IMR-90 (cell line): ENCODE data around the gene DLL1.

ENCODE experiments used
- BHLHE40 ChIP-seq: fragments of 150-350 bp; IDR thresholded peaks from 2 replicates; pipeline ENCODE4 v1.6.1; 2016; ENCODE audit warnings: mild to moderate bottlenecking, low read depth, low read length
- CEBPB ChIP-seq: IDR thresholded peaks from 2 replicates; pipeline ENCODE4 v1.6.1; 2012; ENCODE audit warnings: low read depth, low read length, improper control_type of control experiment
- FOS ChIP-seq: fragments of 150-350 bp; IDR thresholded peaks from 2 replicates; pipeline ENCODE4 v1.6.1; 2016; ENCODE audit warnings: low read depth, low read length
- MAFK ChIP-seq: IDR thresholded peaks from 2 replicates; pipeline ENCODE4 v1.6.1; 2012; ENCODE audit warnings: low read depth, low read length, improper control_type of control experiment
- MAZ ChIP-seq: IDR thresholded peaks from 2 replicates; pipeline ENCODE4 v1.6.1; 2012; ENCODE audit warnings: low read depth, mild to moderate bottlenecking, low read length, improper control_type of control experiment, moderate library complexity, borderline replicate concordance
- POLR2A ChIP-seq: IDR thresholded peaks from 2 replicates; pipeline ENCODE4 v1.6.1; 2012; ENCODE audit warnings: mild to moderate bottlenecking, low read depth, low read length
- SMC3 ChIP-seq: fragments of 150-350 bp; IDR thresholded peaks from 2 replicates; pipeline ENCODE4 v1.6.1; 2016; ENCODE audit warnings: low read depth, mild to moderate bottlenecking, antibody characterized with exemption, low read length, moderate library complexity
- TF ChIP-seq, protein P1 (sequence below): fragments of 150-350 bp; IDR thresholded peaks from 2 replicates; pipeline ENCODE4 v1.6.1; 2017; ENCODE audit warnings: mild to moderate bottlenecking, antibody characterized with exemption, low read length, low read depth
- TF ChIP-seq, protein P2 (sequence below): conservative IDR thresholded peaks from 2 replicates; pipeline ENCODE4 v1.5.1; 2012; ENCODE audit warnings: mild to moderate bottlenecking, low read depth, low read length, improper control_type of control experiment

DNA sequence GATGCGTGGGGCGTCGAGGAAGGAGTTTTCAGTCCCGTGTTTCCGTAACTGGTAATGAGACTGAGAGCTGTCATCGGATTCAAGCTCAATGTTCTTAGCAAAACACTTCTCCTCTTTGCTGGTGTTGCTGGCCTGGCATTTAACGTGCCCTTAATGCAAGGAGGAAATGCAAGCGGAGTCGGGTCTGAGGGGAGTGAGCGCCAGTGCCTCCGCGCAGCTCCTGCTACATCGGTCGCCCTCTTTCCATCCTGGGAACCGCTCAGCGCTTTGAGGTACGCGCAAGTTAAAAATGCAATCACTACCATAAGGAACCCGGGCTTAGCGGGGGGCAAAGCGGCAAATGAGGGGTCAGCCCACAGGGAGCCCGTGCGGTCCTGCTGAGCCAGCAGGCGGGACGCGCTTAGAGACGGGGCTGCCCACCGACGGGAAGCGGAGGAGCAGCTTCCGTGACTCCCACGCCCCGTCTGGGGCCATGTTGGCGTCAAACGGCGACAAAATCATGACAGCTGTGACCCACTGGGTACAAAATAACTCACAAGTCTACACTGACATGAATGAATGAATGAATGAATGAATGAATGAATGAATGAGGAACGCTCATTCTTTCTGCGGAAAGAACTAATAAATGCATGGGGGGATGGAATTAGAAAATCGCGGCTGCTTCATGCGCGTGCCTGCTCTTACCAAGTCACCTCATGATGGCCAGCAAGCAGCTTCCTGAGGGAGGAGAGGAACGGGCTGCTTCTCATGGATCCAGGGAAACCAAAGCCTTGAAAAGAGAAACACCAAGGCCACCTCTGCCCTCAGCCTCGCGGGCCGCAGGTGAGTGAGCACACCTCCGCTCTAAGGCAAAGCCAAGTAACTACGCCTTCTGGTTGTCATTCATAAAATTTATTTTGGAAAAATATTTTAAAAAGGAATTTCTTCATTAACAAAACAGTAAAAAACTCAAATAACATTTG, 9.3 kb downstream of the DLL1 start:
- no peak for TF ChIP-seq MAZ
- TF ChIP-seq, protein P1, sequence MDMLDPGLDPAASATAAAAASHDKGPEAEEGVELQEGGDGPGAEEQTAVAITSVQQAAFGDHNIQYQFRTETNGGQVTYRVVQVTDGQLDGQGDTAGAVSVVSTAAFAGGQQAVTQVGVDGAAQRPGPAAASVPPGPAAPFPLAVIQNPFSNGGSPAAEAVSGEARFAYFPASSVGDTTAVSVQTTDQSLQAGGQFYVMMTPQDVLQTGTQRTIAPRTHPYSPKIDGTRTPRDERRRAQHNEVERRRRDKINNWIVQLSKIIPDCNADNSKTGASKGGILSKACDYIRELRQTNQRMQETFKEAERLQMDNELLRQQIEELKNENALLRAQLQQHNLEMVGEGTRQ = no peak
- TF ChIP-seq SMC3 = no peak
- TF ChIP-seq, protein P2, sequence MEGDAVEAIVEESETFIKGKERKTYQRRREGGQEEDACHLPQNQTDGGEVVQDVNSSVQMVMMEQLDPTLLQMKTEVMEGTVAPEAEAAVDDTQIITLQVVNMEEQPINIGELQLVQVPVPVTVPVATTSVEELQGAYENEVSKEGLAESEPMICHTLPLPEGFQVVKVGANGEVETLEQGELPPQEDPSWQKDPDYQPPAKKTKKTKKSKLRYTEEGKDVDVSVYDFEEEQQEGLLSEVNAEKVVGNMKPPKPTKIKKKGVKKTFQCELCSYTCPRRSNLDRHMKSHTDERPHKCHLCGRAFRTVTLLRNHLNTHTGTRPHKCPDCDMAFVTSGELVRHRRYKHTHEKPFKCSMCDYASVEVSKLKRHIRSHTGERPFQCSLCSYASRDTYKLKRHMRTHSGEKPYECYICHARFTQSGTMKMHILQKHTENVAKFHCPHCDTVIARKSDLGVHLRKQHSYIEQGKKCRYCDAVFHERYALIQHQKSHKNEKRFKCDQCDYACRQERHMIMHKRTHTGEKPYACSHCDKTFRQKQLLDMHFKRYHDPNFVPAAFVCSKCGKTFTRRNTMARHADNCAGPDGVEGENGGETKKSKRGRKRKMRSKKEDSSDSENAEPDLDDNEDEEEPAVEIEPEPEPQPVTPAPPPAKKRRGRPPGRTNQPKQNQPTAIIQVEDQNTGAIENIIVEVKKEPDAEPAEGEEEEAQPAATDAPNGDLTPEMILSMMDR = no peak
- no peak for TF ChIP-seq POLR2A
- no peak for TF ChIP-seq CEBPB
- no peak for TF ChIP-seq MAFK
- TF ChIP-seq FOS = no peak
- TF ChIP-seq BHLHE40 = no peak
